ENCODE data around the gene NACA2. TPM values are rescaled to one million over a fixed set of nuclear protein-coding genes. Genes with fewer than 3 reads are reported as not detected.

Gene NACA2
- total RNA-seq, 1 donor from 2014 or later = not detected

DNA sequence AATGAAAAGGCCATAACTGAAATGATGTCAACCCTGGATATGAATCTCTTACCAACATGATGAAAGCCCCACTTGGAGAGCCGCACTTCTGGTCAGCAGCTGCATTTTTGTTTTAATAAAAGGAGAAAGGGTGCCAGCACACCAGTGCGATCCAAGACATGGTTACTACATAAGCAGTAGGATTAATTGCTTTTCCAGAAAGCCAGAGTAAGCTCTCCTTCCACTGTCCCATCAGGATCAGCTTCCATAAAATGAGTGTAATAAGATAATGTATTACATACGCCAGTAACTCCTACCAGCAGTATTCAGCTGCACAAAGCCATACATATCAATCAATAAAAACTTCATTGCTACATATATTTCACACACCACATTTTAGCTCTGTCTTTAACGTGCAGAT is 26.3 kb upstream of the NACA2 start:
- Histone ChIP-seq H3K9me3 (peaks cover 0 to 7% of the 10 kb centered on the region in 2 donors), H3K4me1 (no peaks in the 10 kb centered on the region), H3K4me3 (no peak overlapping the region), H3K36me3 (no peaks in the 10 kb centered on the region), H3K27me3 (no peaks in the 10 kb centered on the region), H3K27ac (no peak overlapping the region)
- no peak for DNase-seq (ENCODE audit: low spot score in 2 of 2)
- intact Hi-C loops (cut with DNase I) = no loop called here
- no peak for TF ChIP-seq CTCF (IDR thresholded peaks at IDR 0.05)

GRCh38 chr17:61616783-61617182 is 25.8 kb upstream of the NACA2 start:
- Histone ChIP-seq H3K27ac (no peak overlapping the region), H3K4me3 (no peak overlapping the region), H3K36me3 (no peaks in the 10 kb centered on the region), H3K4me1 (no peaks in the 10 kb centered on the region), H3K27me3 (no peaks in the 10 kb centered on the region), H3K9me3 (peaks cover 0 to 7% of the 10 kb centered on the region in 2 donors)
- TF ChIP-seq CTCF (IDR thresholded peaks at IDR 0.05) = no peak
- DNase-seq (ENCODE audit: low spot score in 2 of 2) = no peak
- intact Hi-C loops (cut with DNase I) = no loop called here

DNA sequence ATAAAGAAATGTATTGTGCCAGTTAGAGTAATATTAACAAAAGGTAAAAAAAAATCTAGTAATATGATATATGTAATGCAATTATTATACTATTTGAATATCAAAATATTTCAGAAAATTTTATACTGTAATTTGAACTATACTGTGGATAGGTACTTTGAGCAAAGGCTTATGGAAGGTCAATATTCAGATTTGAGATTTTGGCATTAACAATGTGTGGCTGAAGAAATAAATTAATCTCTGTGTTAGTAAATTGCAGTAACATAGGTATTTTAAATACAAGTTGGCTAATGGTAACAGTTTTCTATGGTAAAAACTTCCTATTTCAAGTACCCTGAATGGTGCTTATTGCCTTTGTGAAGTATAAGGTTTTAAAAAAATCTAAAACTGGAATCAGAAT is 23.2 kb upstream of the NACA2 start:
- no peak for TF ChIP-seq CTCF (IDR thresholded peaks at IDR 0.05)
- no peak for DNase-seq (ENCODE audit: low spot score in 2 of 2)
- H3K4me1 ChIP-seq = no peaks in the 10 kb centered on the region
- no peak overlapping the region for H3K27ac ChIP-seq
- intact Hi-C loops (cut with DNase I) = no loop called here
- no peaks in the 10 kb centered on the region for H3K36me3 ChIP-seq
- no peaks in the 10 kb centered on the region for H3K27me3 ChIP-seq
- H3K4me3 ChIP-seq = no peak overlapping the region
- no peaks in the 10 kb centered on the region for H3K9me3 ChIP-seq

DNA sequence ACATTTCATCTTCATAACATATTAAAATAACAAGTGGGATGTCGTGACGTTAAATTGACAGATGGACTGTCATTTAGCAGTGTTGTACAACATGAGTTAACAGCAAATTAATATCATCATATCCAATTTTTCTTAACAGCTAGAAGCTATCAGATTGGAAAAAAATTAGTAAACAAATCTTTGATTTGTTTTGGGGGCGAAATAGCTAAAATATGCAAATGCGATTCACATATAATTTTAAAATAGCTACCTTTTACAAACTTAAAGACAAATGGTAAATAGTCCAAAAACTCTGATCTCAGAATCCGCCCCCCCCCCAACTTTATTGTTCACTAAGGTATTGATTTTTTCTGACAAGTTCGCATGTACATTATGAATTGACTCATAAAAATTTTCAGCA is 20.3 kb upstream of the NACA2 start:
- no peak for TF ChIP-seq CTCF (IDR thresholded peaks at IDR 0.05)
- intact Hi-C loops (cut with DNase I) = no loop called here
- no peak for DNase-seq (ENCODE audit: low spot score in 2 of 2)

GRCh38 chr17:61605692-61606091 is 14.7 kb upstream of the NACA2 start:
- Histone ChIP-seq H3K9me3 (no peaks in the 10 kb centered on the region), H3K36me3 (no peaks in the 10 kb centered on the region), H3K27me3 (no peaks in the 10 kb centered on the region), H3K4me3 (no peak overlapping the region), H3K4me1 (no peaks in the 10 kb centered on the region), H3K27ac (no peak overlapping the region)
- no peak for TF ChIP-seq CTCF (IDR thresholded peaks at IDR 0.05)
- DNase-seq (ENCODE audit: low spot score in 2 of 2) = no peak
- intact Hi-C loops (cut with DNase I) = no loop called here

More for the DNA sequence above, 20.3 kb upstream of the NACA2 start:
- H3K4me3 ChIP-seq = no peak overlapping the region
- no peaks in the 10 kb centered on the region for H3K4me1 ChIP-seq
- H3K9me3 ChIP-seq = no peaks in the 10 kb centered on the region
- no peaks in the 10 kb centered on the region for H3K36me3 ChIP-seq
- H3K27me3 ChIP-seq = no peaks in the 10 kb centered on the region
- no peak overlapping the region for H3K27ac ChIP-seq

GRCh38 chr17:61601297-61601696 is 10.3 kb upstream of the NACA2 start:
- H3K27ac ChIP-seq = no peak overlapping the region
- no peaks in the 10 kb centered on the region for H3K36me3 ChIP-seq
- H3K4me1 ChIP-seq = no peaks in the 10 kb centered on the region
- no peaks in the 10 kb centered on the region for H3K27me3 ChIP-seq
- no peak for DNase-seq (ENCODE audit: low spot score in 2 of 2)
- no peaks in the 10 kb centered on the region for H3K9me3 ChIP-seq
- TF ChIP-seq CTCF (IDR thresholded peaks at IDR 0.05) = no peak
- intact Hi-C loops (cut with DNase I) = no loop called here
- H3K4me3 ChIP-seq = no peak overlapping the region
